GM18907 (cell line): ENCODE data around the gene CNGA1.
"Not testable (repeated sequence)": the region's sequence is repeated elsewhere in the genome, so short reads cannot be mapped to it uniquely, and the experiment has no call there.

Source experiments
- ATAC-seq: cut with Tn5 transposase; IDR thresholded peaks from one replicate; pipeline ENCODE4 v1.9.1; 2021; ENCODE audit warnings: mild to moderate bottlenecking, moderate library complexity; ENCODE audit not compliant: unreplicated experiment

Gene CNGA1

DNA sequence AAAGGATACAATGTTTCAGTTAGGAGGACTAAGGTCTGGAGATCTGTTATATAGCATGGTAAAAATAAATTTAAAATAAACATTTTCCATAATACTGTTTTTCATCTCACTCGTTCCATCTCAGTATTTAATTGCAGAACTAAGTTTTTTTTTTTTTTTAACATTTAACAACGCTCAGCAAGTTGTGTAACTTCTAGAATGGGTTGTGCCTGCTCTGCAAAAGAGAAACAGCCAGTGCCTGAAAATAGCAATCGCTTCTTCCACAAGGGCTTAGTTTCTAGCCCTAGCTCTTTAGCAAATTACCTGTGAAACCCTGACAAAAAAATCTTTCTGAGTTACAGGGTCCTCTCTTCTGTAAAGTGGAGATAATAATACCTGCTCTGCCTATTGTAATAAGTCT is 41.9 kb downstream of the CNGA1 start:
- ATAC-seq, result no peak

DNA sequence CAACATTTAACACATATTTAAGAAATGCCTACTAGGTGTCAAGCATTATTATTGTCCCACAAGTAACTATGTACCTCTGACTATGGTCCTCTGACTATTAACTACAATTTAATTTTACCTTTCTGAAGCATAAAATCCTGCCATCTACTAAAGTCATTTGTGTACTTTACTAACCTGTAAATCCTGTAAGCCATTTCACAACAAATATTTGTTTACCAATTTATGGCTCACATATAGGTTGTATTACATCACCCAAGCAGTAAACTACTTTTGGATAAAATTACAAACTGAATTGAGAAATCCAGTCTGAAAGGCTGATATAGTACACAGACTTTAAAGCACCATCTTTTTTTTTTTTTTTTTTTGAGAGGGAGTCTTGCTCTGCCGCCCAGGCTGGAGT is 43.8 kb downstream of the CNGA1 start:
- no peak for ATAC-seq

DNA sequence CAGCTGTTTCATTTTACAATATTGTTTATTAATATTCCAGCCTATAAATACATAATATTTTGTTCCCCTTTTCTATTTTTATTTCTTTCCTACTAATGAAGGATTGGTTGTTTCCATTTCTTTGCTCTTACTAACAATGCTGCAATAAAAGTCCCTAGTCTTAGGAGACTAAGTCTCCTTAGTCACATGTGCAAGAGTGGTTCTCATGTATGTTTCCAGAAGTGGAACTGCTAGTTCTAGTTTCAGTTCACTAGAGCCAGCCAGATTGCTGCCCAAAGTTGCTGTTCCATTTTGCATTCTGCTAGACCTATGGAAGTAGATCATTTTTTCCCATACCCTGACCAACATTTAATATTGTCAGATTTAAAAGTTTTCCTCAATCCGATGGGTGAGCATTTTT is 44.3 kb downstream of the CNGA1 start:
- ATAC-seq, result peak; percentile 76

DNA sequence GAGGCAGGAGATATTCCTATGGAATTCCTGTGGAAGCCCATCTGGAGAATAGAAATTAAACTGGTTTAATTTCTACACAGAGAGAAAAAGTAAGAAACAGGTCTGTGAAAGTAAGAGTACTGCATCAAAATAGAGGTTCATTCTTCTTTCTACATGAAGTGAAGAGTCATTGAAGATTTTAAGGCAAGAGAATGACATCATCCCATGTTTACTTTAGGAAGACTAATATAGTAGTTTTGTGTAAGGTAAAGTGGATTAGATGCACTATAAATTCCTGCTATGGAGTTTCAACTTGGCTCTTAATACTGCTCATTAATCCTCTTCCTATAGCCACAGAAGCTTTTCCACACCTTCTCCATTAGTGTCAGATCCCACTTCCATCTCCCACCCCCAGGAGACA is 47.6 kb downstream of the CNGA1 start:
- ATAC-seq, result no peak

GRCh38 chr4:47954677-47955076 is 61.8 kb downstream of the CNGA1 start:
- ATAC-seq, result no peak

DNA sequence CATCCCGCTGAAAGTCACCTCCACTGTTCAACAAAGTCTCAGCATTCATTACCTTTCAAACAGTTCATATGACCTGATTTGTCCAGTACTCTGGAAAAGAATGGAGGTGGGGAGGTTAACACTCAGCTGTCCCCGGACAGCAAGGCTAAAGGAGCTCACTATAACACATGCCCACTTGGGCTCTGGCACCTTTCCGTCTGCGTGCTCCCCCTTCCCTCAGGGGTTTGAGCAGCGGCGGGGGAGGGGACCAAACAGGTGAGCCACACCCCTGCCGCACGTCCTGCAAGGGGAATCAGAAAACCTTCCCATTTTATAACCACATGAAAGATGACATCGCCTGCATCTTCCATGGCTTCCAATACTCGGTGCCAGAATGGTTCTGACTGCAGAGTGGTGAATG is 62.2 kb downstream of the CNGA1 start:
- ATAC-seq, result no peak

GRCh38 chr4:47945930-47946726 is 70.4 kb downstream of the CNGA1 start:
- ATAC-seq, result no peak

GRCh38 chr4:47942081-47942819 is 74.2 kb downstream of the CNGA1 start:
- ATAC-seq, result no peak

DNA sequence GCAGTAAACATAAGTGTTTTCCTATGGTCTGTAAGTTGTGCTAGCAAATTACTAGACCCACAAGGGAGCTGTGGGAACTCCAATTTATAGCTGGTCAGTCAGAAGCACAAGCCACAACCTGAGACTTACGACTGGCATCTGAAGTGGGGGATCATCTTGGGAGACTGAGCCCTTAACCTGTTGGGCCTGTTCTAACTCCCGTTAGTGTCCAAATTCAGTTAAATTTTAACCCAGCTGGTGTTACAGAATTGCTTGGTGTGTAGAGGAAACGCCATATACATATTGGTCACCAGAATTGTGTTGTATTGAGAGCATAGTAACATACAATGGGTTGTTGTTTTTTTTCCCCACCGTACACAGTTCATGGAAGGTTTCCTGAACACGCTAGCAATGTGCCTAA is 77.0 kb downstream of the CNGA1 start:
- no peak for ATAC-seq

- ATAC-seq, result no peak
Observed at GRCh38 chr4:47936336-47936735, 80.1 kb downstream of the CNGA1 start.

- peak; percentile 74 for ATAC-seq
Observed at GRCh38 chr4:47933840-47934239, 82.6 kb downstream of the CNGA1 start.

DNA sequence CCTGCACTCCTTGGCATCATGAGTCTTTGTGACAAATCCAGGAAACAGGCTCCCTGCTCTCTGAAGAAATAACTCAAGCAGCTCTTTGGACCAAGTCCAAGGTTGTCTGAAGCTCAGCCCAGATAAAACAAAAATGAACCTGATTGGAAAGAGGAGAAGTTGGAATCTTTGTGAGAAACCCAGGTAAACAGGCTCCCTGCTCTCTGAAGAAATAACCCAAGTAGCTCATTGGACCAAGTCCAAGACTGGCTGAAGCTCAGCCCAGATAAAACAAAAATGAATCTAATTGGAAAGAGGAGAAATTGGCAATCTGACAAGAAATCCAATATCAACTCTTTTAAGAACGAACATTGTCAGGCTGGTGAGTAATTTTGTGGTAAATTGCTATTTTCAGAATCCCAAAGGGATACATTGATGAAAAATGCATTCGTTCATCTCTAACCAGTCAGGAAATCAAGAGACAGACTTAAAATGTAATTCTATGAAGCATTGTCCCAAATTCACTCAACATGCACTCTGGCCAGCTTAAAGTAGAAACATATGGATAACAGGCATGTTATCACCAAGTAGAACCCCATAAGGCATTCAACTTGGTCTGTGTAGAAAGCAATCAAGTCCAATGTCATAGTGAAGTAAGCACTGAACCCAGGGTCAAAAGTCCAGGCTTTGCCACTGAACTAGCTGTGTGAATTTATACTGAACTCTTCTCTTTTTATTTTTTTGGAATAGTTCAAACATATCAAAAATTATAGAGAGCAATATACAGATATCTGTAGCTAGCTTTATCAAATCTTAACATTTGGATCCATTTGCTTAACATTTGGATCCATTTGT is 85.3 kb downstream of the CNGA1 start:
- no peak for ATAC-seq

- ATAC-seq, result no peak
Observed at GRCh38 chr4:47929682-47930201, 86.7 kb downstream of the CNGA1 start.

DNA sequence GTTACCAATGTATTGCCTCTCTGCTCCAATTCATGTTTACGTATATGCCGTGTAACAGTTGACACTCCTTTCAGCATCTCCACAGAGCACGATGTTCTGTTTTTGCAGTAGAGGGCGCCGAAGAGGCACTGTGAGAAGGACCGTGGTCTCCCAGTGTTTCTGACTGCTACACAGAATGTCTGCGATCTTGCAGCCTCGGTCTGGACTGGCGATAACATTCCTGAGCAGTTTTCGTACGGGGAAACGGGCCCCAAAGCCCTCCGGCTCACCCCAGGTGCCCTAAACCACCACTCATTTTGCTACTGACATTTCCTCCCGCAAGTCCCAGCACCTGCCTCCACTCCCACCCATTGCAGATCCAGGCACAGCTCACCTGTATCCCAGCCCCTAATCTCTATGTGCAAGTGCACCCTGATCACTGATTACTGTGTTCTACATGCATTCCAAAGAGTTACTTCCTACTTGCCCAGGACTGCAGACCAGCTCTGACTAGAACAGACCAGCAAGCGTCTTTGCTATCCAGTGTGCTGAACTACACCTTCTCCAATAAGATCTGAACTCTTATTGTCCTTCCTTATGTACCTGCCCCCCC is 89.7 kb downstream of the CNGA1 start:
- ATAC-seq, result peak; percentile 96

DNA sequence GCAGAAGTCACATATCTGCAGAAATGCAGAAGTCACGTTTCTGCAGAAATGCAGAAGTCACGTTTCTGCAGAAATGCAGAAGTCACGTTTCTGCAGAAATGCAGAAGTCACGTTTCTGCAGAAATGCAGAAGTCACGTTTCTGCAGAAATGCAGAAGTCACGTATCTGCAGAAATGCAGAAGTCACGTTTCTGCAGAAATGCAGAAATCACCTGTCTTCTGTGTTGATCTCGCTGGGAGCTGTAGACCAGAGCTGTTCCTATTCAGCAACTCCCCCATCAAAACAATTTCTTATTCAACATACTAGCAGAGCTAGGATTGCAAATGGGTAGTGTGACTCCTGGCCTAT is 93.2 kb downstream of the CNGA1 start:
- ATAC-seq, result not testable (repeated sequence)

GRCh38 chr4:47922436-47923260 is 93.8 kb downstream of the CNGA1 start:
- not testable (repeated sequence) for ATAC-seq

- not testable (repeated sequence) for ATAC-seq
Observed at GRCh38 chr4:47917163-47917562, 99.3 kb downstream of the CNGA1 start.

- ATAC-seq, result no peak
Observed at GRCh38 chr4:47915378-47915777, 101.1 kb downstream of the CNGA1 start.

- peak; percentile 34 for ATAC-seq
Observed at GRCh38 chr4:47914926-47915237, 101.6 kb downstream of the CNGA1 start.

GRCh38 chr4:47914220-47914925 is 102.1 kb downstream of the CNGA1 start, which contains the start of gene NFXL1:
Gene NFXL1, minus strand, starts transcription at chr4:47914583. Its CDS starts 380 bp downstream, at chr4:47914203.
- ATAC-seq, result peak; percentile 99
